Measurements from ENCODE around the gene ZFYVE19.

DNA sequence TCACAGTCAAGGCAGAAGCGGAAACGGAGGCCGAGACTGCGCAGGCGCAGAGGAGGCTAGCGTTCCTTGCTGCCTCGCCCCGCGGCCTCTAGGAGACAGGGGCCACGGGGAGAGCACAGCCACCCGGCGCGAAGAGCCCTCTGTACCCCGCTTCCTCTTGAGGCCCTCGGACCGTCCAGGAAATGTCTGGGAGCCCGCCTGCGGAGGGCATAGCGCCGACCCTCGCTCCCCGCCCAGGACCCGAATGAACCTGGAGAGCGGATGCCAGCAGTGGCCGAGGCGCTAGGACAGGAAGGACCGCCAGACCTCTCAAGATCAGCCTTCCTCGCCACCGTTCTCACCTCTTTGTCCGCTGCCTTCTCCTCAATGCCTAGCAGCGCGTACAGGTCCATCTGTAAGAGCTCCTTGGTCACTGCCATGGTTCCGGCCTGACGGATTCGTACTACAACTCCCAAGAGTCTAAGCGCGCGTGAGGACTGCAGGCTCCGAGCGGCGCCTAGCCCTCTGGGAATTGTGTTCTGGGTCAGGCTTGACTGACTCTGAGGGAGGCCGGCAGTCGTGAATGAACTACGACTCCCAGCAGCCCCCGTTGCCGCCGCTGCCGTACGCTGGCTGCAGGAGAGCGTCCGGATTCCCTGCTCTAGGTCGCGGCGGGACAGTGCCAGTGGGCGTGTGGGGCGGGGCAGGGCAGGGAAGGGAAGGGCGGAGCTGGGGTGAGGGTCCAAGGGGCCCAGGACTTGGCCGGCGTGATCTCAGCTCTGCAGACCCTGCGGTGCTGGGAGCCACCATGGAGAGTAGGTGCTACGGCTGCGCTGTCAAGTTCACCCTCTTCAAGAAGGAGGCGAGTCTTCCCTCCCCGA lies at the start of gene ZFYVE19, which contains the start of gene DNAJC17:
- no peak for TF ChIP-seq ZNF629 (CRISPR knock-in tag; conservative IDR thresholded peaks at IDR 0.05)
- TF ChIP-seq, protein P1, sequence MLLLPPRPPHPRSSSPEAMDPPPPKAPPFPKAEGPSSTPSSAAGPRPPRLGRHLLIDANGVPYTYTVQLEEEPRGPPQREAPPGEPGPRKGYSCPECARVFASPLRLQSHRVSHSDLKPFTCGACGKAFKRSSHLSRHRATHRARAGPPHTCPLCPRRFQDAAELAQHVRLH (CRISPR knock-in tag; IDR thresholded peaks at IDR 0.05; ENCODE audit: borderline replicate concordance, low read depth): 0 out of 2 replicates have a peak, but pooled peaks have one; percentile 33

Data from HepG2 (cell line).